ENCODE data around the gene GRIK4. TPM values are rescaled to one million over a fixed set of nuclear protein-coding genes. Genes with fewer than 3 reads are reported as not detected.

Gene GRIK4
- total and polyA plus RNA-seq, 4 donors, result 0.05 to 0.25 (median 0.06) TPM; not detected in 1

DNA sequence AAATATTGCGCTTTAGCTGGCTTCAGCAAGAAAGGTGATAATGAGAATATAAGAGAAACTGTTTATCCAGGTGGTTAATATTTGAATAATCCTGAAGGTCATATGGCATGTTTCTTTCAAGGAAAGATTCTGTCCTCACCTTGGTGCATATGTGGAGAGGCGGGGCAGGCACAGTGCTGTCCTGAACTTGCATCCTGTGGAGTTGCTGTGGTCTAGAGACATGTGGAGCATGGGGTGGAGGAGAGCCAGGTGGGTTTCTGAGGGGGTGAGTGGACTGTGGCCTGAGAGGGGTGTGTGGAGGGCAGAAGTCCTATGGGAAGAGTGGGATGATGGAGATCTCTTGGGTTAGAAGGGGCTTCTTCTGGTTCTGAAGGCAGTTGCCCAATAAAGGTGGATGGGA, 65.5 kb downstream of the GRIK4 start:
- H3K9ac ChIP-seq (ENCODE audit: low read depth in 1 of 2, low read length in 2 of 2), result no peak overlapping the region
- peaks cover 0 to 3% (median 0%) of the 10 kb centered on the region in 4 donors for H3K27me3 ChIP-seq (ENCODE audit: control insufficient read depth in 4 of 4, insufficient read depth in 4 of 4, low read length in 3 of 4)
- no peak overlapping the region for H3K27ac ChIP-seq (ENCODE audit: low read depth in 1 of 2, low read length in 2 of 2)
- no peaks in the 10 kb centered on the region for H3K9me3 ChIP-seq (ENCODE audit: control insufficient read depth in 4 of 4, low read length in 3 of 4)
- TF ChIP-seq, protein P1, sequence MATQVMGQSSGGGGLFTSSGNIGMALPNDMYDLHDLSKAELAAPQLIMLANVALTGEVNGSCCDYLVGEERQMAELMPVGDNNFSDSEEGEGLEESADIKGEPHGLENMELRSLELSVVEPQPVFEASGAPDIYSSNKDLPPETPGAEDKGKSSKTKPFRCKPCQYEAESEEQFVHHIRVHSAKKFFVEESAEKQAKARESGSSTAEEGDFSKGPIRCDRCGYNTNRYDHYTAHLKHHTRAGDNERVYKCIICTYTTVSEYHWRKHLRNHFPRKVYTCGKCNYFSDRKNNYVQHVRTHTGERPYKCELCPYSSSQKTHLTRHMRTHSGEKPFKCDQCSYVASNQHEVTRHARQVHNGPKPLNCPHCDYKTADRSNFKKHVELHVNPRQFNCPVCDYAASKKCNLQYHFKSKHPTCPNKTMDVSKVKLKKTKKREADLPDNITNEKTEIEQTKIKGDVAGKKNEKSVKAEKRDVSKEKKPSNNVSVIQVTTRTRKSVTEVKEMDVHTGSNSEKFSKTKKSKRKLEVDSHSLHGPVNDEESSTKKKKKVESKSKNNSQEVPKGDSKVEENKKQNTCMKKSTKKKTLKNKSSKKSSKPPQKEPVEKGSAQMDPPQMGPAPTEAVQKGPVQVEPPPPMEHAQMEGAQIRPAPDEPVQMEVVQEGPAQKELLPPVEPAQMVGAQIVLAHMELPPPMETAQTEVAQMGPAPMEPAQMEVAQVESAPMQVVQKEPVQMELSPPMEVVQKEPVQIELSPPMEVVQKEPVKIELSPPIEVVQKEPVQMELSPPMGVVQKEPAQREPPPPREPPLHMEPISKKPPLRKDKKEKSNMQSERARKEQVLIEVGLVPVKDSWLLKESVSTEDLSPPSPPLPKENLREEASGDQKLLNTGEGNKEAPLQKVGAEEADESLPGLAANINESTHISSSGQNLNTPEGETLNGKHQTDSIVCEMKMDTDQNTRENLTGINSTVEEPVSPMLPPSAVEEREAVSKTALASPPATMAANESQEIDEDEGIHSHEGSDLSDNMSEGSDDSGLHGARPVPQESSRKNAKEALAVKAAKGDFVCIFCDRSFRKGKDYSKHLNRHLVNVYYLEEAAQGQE (IDR thresholded peaks at IDR 0.05), result no peak
- TF ChIP-seq FOXA1 (IDR thresholded peaks at IDR 0.05) (no peak), ATF3 (IDR thresholded peaks at IDR 0.05) (no peak), EGR1 (IDR thresholded peaks at IDR 0.05; ENCODE audit: low read depth in 2 of 2) (no peak), RXRA (IDR thresholded peaks at IDR 0.05) (no peak)
- TF ChIP-seq, protein P2, sequence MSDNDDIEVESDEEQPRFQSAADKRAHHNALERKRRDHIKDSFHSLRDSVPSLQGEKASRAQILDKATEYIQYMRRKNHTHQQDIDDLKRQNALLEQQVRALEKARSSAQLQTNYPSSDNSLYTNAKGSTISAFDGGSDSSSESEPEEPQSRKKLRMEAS (IDR thresholded peaks at IDR 0.05), result no peak
- TF ChIP-seq, protein P3, sequence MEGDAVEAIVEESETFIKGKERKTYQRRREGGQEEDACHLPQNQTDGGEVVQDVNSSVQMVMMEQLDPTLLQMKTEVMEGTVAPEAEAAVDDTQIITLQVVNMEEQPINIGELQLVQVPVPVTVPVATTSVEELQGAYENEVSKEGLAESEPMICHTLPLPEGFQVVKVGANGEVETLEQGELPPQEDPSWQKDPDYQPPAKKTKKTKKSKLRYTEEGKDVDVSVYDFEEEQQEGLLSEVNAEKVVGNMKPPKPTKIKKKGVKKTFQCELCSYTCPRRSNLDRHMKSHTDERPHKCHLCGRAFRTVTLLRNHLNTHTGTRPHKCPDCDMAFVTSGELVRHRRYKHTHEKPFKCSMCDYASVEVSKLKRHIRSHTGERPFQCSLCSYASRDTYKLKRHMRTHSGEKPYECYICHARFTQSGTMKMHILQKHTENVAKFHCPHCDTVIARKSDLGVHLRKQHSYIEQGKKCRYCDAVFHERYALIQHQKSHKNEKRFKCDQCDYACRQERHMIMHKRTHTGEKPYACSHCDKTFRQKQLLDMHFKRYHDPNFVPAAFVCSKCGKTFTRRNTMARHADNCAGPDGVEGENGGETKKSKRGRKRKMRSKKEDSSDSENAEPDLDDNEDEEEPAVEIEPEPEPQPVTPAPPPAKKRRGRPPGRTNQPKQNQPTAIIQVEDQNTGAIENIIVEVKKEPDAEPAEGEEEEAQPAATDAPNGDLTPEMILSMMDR (IDR thresholded peaks at IDR 0.05; ENCODE audit: low read depth, low read length, missing input control), result no peak
- TF ChIP-seq, protein P4, sequence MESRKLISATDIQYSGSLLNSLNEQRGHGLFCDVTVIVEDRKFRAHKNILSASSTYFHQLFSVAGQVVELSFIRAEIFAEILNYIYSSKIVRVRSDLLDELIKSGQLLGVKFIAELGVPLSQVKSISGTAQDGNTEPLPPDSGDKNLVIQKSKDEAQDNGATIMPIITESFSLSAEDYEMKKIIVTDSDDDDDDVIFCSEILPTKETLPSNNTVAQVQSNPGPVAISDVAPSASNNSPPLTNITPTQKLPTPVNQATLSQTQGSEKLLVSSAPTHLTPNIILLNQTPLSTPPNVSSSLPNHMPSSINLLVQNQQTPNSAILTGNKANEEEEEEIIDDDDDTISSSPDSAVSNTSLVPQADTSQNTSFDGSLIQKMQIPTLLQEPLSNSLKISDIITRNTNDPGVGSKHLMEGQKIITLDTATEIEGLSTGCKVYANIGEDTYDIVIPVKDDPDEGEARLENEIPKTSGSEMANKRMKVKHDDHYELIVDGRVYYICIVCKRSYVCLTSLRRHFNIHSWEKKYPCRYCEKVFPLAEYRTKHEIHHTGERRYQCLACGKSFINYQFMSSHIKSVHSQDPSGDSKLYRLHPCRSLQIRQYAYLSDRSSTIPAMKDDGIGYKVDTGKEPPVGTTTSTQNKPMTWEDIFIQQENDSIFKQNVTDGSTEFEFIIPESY (IDR thresholded peaks at IDR 0.05), result no peak
- H3K36me3 ChIP-seq (ENCODE audit: control insufficient read depth in 4 of 4, insufficient read depth in 3 of 4, low read depth in 1 of 4, low read length in 3 of 4), result no peaks in the 10 kb centered on the region
- 91% methylated on average over 2 of the region's 2 CpGs for WGBS
- H3K4me3 ChIP-seq (ENCODE audit: low read depth in 1 of 3, low read length in 3 of 3), result no peak overlapping the region
- no peaks in the 10 kb centered on the region for H3K4me1 ChIP-seq (ENCODE audit: control insufficient read depth in 4 of 4, insufficient read depth in 4 of 4, low read length in 3 of 4)
- DNase-seq (ENCODE audit: low spot score), result no peak

DNA sequence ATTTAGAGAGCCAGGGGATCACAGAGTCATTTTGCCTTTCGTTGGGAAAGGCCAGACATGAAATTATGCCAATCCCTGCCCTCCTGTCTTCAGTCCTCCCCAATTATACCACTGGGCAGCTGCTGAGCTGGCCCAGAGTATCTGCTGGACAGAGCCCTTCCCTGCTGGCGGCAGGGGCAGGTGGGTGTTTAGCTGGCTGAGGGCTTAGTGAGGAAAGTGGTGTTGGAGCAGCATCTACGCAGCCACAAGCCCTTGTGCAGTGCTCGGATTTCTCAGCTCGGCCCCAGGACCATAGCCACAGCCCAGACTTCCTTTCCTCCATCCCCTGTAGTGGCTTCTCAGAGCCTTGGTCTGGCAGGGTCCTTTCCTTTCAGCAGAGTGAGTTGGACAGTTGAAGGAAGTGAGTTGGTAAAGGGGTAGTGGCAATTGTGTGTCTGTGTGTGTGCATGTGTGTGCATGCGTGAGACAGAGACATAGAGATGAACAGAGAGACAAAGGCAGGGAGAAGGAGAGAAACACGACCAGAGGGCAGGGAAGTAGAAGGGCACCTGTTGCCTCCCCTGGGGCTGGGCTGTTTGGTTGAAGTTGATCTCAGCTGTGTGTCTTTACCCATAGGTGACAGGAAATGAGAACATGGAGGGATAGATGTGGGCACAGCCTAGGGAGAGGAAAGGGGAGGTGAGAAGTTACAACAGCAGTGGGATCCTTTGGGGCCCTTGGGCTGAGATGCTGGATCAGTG, 66.2 kb downstream of the GRIK4 start:
- DNase-seq (ENCODE audit: low spot score), result no peak

More for the DNA sequence above, 66.2 kb downstream of the GRIK4 start:
- Histone ChIP-seq H3K9ac (ENCODE audit: low read depth in 1 of 2, low read length in 2 of 2) (no peak overlapping the region), H3K27me3 (ENCODE audit: control insufficient read depth in 4 of 4, insufficient read depth in 4 of 4, low read length in 3 of 4) (peaks cover 0 to 3% (median 0%) of the 10 kb centered on the region in 4 donors), H3K36me3 (ENCODE audit: control insufficient read depth in 4 of 4, insufficient read depth in 3 of 4, low read depth in 1 of 4, low read length in 3 of 4) (no peaks in the 10 kb centered on the region), H3K4me1 (ENCODE audit: control insufficient read depth in 4 of 4, insufficient read depth in 4 of 4, low read length in 3 of 4) (no peaks in the 10 kb centered on the region), H3K9me3 (ENCODE audit: control insufficient read depth in 4 of 4, low read length in 3 of 4) (peaks cover 0 to 4% (median 0%) of the 10 kb centered on the region in 4 donors), H3K4me3 (ENCODE audit: low read depth in 1 of 3, low read length in 3 of 3) (no peak overlapping the region), H3K27ac (ENCODE audit: low read depth in 1 of 2, low read length in 2 of 2) (no peak overlapping the region)
- TF ChIP-seq GABPA (IDR thresholded peaks at IDR 0.05 in 1 of 2, conservative IDR thresholded peaks at IDR 0.05 in 1 of 2) (no peak), JUND (IDR thresholded peaks at IDR 0.05) (no peak), NR2F2 (IDR thresholded peaks at IDR 0.05) (no peak), HNF4A (conservative IDR thresholded peaks at IDR 0.05) (no peak), SP1 (IDR thresholded peaks at IDR 0.05) (no peak)
- WGBS, result 67% methylated on average over 7 of the region's 7 CpGs

All from liver (tissue), 9 donors.